ENCODE data around the gene LRP1.

DNA sequence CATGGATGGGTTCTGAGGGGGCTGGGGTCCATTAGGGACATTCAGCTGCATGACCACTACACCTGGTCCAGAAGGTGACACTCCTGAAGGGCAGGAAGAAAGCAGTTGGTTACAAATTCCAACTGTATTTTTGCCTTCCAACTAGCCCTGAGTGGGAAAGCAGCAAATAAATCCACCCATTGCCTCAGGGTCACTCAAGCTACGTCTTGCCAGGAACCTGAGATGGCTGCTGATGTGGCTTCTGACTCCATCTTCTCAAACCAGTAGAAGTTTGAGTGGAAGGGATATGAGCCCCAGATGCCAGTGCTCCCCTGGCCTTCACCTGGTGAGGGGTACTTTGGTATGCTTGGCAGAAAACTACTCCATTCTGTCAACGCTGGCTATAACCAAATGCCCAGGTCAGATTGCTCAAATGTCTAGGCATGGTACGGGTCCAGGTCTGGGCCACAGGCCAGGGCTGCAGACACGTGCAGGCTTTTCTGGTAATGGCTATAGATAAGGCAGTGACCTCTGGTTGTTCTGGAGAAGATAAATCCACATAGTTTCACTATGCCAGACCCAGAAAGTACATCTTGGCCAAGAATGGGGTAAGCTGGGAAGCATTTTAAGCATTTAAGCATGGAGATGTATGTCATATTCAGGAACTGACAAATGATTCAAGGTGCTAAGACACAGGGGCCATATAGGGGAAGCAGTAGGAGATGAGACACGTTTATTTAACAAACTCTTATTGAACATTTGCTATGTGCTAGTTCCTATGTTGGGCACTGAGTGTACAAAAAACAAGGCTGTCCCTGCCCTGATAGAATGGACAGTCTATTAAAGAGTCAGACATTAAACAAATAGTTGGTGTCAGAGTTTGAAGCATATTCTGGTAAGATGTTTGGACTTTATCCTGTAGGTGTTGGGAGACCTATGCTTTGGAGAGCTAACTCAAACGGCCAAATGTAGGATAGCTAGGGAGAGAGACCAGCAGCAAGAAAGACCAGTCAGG is 131.0 kb downstream of the LRP1 start:
- TF ChIP-seq, protein P1, sequence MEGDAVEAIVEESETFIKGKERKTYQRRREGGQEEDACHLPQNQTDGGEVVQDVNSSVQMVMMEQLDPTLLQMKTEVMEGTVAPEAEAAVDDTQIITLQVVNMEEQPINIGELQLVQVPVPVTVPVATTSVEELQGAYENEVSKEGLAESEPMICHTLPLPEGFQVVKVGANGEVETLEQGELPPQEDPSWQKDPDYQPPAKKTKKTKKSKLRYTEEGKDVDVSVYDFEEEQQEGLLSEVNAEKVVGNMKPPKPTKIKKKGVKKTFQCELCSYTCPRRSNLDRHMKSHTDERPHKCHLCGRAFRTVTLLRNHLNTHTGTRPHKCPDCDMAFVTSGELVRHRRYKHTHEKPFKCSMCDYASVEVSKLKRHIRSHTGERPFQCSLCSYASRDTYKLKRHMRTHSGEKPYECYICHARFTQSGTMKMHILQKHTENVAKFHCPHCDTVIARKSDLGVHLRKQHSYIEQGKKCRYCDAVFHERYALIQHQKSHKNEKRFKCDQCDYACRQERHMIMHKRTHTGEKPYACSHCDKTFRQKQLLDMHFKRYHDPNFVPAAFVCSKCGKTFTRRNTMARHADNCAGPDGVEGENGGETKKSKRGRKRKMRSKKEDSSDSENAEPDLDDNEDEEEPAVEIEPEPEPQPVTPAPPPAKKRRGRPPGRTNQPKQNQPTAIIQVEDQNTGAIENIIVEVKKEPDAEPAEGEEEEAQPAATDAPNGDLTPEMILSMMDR (IDR thresholded peaks at IDR 0.05; ENCODE audit: low read length), result no peak
- TF ChIP-seq EZH2phosphoT487 (IDR thresholded peaks at IDR 0.05; ENCODE audit: low read length) (no peak), EZH2 (optimal IDR thresholded peaks at IDR 0.05; ENCODE audit: low read depth, low read length) (no peak)

All from MM.1S (cell line).